ENCODE data around the gene OXER1.

- TF ChIP-seq CTCF (IDR thresholded peaks at IDR 0.05), result no peak
- no peak for TF ChIP-seq POLR2AphosphoS5 (IDR thresholded peaks at IDR 0.05)
- TF ChIP-seq POLR2A (IDR thresholded peaks at IDR 0.05), result no peak
These were observed 4.8 kb upstream of the OXER1 start for GRCh38 chr2:42768706-42769256.

Data from prostate gland (tissue), 2 donors.